ENCODE results near the gene LBR.

LBR gene

DNA sequence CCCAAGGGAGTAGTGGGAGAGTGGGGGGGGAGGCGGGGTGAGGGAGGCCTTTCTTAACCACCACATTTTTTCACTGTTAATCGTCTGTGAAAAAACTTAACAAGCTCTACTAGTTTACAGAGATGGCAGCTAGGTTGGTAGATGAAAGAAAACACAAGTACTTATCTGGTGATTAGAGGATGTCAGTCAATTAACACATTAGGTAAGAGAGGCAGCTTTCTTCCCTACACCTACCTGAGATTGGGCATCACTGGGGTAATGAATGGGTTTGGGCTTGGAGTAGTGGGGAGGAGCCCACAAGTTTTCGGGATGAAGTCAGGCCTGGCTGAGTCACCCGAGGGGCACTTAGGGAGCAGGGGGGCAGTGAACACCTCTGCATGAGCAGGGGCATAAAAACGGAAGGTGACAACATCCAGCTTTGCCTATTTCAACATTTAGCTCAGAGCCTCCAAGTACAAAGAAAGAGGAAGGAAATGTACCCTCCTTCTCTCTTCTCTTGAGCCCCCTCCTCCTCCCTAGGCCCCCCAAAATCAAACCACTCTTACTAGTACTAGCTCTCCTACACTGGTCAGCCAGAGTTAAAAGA, 2.5 kb downstream of the LBR start:
- H3K27ac ChIP-seq (replicated peaks; ENCODE audit: low read length): no peak overlapping the region
- peaks cover 3% of the 10 kb centered on the region for H3K79me1 ChIP-seq (ENCODE audit: low read depth, low read length)
- no peak overlapping the region for H3K23ac ChIP-seq (ENCODE audit: low read depth, low read length, poor library complexity)
- H2BK12ac ChIP-seq (ENCODE audit: low read length): no peak overlapping the region
- no peak overlapping the region for H2BK15ac ChIP-seq (ENCODE audit: low read length)
- H2BK5ac ChIP-seq (ENCODE audit: low read length): no peak overlapping the region
- no peak overlapping the region for H2AK5ac ChIP-seq (ENCODE audit: low read depth, low read length)
- WGBS, 2 donors (ENCODE audit: extremely low coverage in 2 of 2, insufficient read length in 2 of 2, insufficient replicate concordance in 1 of 2): no CpG with 5 or more reads among the region's 5 CpGs
- H3K36me3 ChIP-seq (replicated peaks in 1 of 2; ENCODE audit: control insufficient read depth in 2 of 2, insufficient read depth in 2 of 2, low read length in 2 of 2): peaks cover 3 to 35% of the 10 kb centered on the region in 2 donors
- no peak for DNase-seq (ENCODE audit: low spot score)
- H3K18ac ChIP-seq (ENCODE audit: low read length): no peak overlapping the region
- H2BK120ac ChIP-seq (ENCODE audit: low read depth, low read length): no peak overlapping the region
- no peak overlapping the region for H3K4me2 ChIP-seq (ENCODE audit: insufficient read depth, low read length, poor library complexity, severe bottlenecking)
- no peak overlapping the region for H3K4ac ChIP-seq (ENCODE audit: low read length)
- no peak overlapping the region for H4K8ac ChIP-seq (ENCODE audit: low read depth, low read length)
- no peak overlapping the region for H3K14ac ChIP-seq (ENCODE audit: low read length)
- H3K4me1 ChIP-seq (ENCODE audit: control insufficient read depth in 2 of 2, insufficient read depth in 1 of 2, low read depth in 1 of 2, low read length in 2 of 2): peaks cover 13 to 15% of the 10 kb centered on the region in 2 donors
- H3K9ac ChIP-seq (ENCODE audit: low read depth, low read length, poor library complexity): no peak overlapping the region
- H3K4me3 ChIP-seq (ENCODE audit: low read length in 2 of 2): peak overlapping the region in 1 of 2 donors; percentile 99
- no peak overlapping the region for H2AFZ ChIP-seq (ENCODE audit: low read length)
- no peak overlapping the region for H4K91ac ChIP-seq (ENCODE audit: low read depth, low read length, poor library complexity)
- no peaks in the 10 kb centered on the region for H3K27me3 ChIP-seq (ENCODE audit: control insufficient read depth in 3 of 3, insufficient read depth in 3 of 3, low read depth in 1 of 3, low read length in 3 of 3)
- H3K9me3 ChIP-seq (replicated peaks in 1 of 2; ENCODE audit: control insufficient read depth in 2 of 2, insufficient read depth in 1 of 2, low read depth in 1 of 2, low read length in 2 of 2): peaks cover under 1 to 1% of the 10 kb centered on the region in 2 donors

GRCh38 chr1:225424562-225425200, 3.2 kb downstream of the LBR start:
- H2BK15ac ChIP-seq (ENCODE audit: low read length): no peak overlapping the region
- no peak overlapping the region for H3K27ac ChIP-seq (replicated peaks; ENCODE audit: low read length)
- no peak overlapping the region for H2BK120ac ChIP-seq (ENCODE audit: low read depth, low read length)
- no peak overlapping the region for H2AFZ ChIP-seq (ENCODE audit: low read length)
- H3K18ac ChIP-seq (ENCODE audit: low read length): no peak overlapping the region
- H2AK5ac ChIP-seq (ENCODE audit: low read depth, low read length): no peak overlapping the region
- no peak overlapping the region for H3K9ac ChIP-seq (ENCODE audit: low read depth, low read length, poor library complexity)
- H3K23ac ChIP-seq (ENCODE audit: low read depth, low read length, poor library complexity): no peak overlapping the region
- H3K9me3 ChIP-seq (replicated peaks in 1 of 2; ENCODE audit: control insufficient read depth in 2 of 2, insufficient read depth in 1 of 2, low read depth in 1 of 2, low read length in 2 of 2): no peaks in the 10 kb centered on the region
- H3K4me1 ChIP-seq (ENCODE audit: control insufficient read depth in 2 of 2, insufficient read depth in 1 of 2, low read depth in 1 of 2, low read length in 2 of 2): peaks cover 13 to 15% of the 10 kb centered on the region in 2 donors
- no peak for DNase-seq (ENCODE audit: low spot score)
- H3K4me3 ChIP-seq (ENCODE audit: low read length in 2 of 2): no peak overlapping the region
- H2BK12ac ChIP-seq (ENCODE audit: low read length): no peak overlapping the region
- H3K27me3 ChIP-seq (ENCODE audit: control insufficient read depth in 3 of 3, insufficient read depth in 3 of 3, low read depth in 1 of 3, low read length in 3 of 3): no peaks in the 10 kb centered on the region
- H4K8ac ChIP-seq (ENCODE audit: low read depth, low read length): no peak overlapping the region
- no peak overlapping the region for H2BK5ac ChIP-seq (ENCODE audit: low read length)
- H3K36me3 ChIP-seq (replicated peaks in 1 of 2; ENCODE audit: control insufficient read depth in 2 of 2, insufficient read depth in 2 of 2, low read length in 2 of 2): peaks cover 3 to 41% of the 10 kb centered on the region in 2 donors
- H3K14ac ChIP-seq (ENCODE audit: low read length): no peak overlapping the region
- no peak overlapping the region for H3K4ac ChIP-seq (ENCODE audit: low read length)
- WGBS, 2 donors (ENCODE audit: extremely low coverage in 2 of 2, insufficient read length in 2 of 2, insufficient replicate concordance in 1 of 2): no CpG with 5 or more reads among the region's 6 CpGs
- H3K79me1 ChIP-seq (ENCODE audit: low read depth, low read length): peaks cover 3% of the 10 kb centered on the region
- H3K4me2 ChIP-seq (ENCODE audit: insufficient read depth, low read length, poor library complexity, severe bottlenecking): no peak overlapping the region
- no peak overlapping the region for H4K91ac ChIP-seq (ENCODE audit: low read depth, low read length, poor library complexity)

- H2BK5ac ChIP-seq (ENCODE audit: low read length): no peak overlapping the region
- no peaks in the 10 kb centered on the region for H3K9me3 ChIP-seq (replicated peaks in 1 of 2; ENCODE audit: control insufficient read depth in 2 of 2, insufficient read depth in 1 of 2, low read depth in 1 of 2, low read length in 2 of 2)
- no peak overlapping the region for H3K18ac ChIP-seq (ENCODE audit: low read length)
- H3K23ac ChIP-seq (ENCODE audit: low read depth, low read length, poor library complexity): no peak overlapping the region
- no peak overlapping the region for H2BK120ac ChIP-seq (ENCODE audit: low read depth, low read length)
- no peak overlapping the region for H3K4me2 ChIP-seq (ENCODE audit: insufficient read depth, low read length, poor library complexity, severe bottlenecking)
- no peak for DNase-seq (ENCODE audit: low spot score)
- H3K79me1 ChIP-seq (ENCODE audit: low read depth, low read length): peaks cover 3% of the 10 kb centered on the region
- no peaks in the 10 kb centered on the region for H3K27me3 ChIP-seq (ENCODE audit: control insufficient read depth in 3 of 3, insufficient read depth in 3 of 3, low read depth in 1 of 3, low read length in 3 of 3)
- H2BK15ac ChIP-seq (ENCODE audit: low read length): no peak overlapping the region
- H3K9ac ChIP-seq (ENCODE audit: low read depth, low read length, poor library complexity): no peak overlapping the region
- H3K4me1 ChIP-seq (ENCODE audit: control insufficient read depth in 2 of 2, insufficient read depth in 1 of 2, low read depth in 1 of 2, low read length in 2 of 2): peaks cover 13 to 15% of the 10 kb centered on the region in 2 donors
- H3K36me3 ChIP-seq (replicated peaks in 1 of 2; ENCODE audit: control insufficient read depth in 2 of 2, insufficient read depth in 2 of 2, low read length in 2 of 2): peaks cover 9 to 53% of the 10 kb centered on the region in 2 donors
- H3K4me3 ChIP-seq (ENCODE audit: low read length in 2 of 2): no peak overlapping the region
- H2BK12ac ChIP-seq (ENCODE audit: low read length): no peak overlapping the region
- no peak overlapping the region for H4K8ac ChIP-seq (ENCODE audit: low read depth, low read length)
- H3K27ac ChIP-seq (replicated peaks; ENCODE audit: low read length): no peak overlapping the region
- H3K14ac ChIP-seq (ENCODE audit: low read length): no peak overlapping the region
- H4K91ac ChIP-seq (ENCODE audit: low read depth, low read length, poor library complexity): no peak overlapping the region
- no peak overlapping the region for H2AFZ ChIP-seq (ENCODE audit: low read length)
- H3K4ac ChIP-seq (ENCODE audit: low read length): no peak overlapping the region
- H2AK5ac ChIP-seq (ENCODE audit: low read depth, low read length): no peak overlapping the region
- WGBS, 2 donors (ENCODE audit: extremely low coverage in 2 of 2, insufficient read length in 2 of 2, insufficient replicate concordance in 1 of 2): no CpG with 5 or more reads among the region's 2 CpGs
These were observed 4.4 kb downstream of the LBR start for GRCh38 chr1:225423518-225423855.

DNA sequence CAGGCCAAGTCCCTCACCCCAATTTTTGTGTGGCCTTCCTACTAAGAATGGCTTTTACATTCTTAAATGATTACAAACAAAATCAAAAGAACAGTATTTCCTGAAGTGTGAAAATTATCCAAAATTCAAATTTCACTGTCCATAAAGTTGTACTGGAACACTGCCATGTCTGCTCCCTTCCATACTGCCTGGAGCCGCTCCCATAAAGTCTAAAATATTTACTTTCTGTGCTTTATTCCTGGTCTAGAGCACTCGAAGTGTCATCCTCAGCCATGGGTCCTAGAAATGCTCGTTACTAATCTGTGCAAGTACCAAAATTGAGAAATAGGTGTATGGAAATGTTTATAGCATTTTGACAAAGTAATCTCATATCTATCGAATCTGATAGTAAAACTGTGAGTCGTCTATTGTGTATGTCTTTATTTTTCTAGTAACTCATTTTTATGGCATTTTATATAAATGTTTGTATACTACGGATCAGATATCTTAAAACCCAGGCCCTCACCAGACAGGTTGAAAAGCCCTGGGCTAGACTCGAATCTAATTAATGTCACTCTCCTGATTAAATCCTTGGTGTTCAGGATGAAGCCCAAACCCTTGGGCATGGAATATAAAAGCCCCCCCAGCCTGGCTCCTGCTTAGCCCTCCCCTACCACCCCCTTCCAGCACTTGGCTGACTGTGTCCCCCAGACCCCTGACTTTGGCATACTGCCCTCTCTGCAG, 4.9 kb downstream of the LBR start:
- Histone ChIP-seq H3K4me2 (ENCODE audit: insufficient read depth, low read length, poor library complexity, severe bottlenecking) (no peak overlapping the region), H4K91ac (ENCODE audit: low read depth, low read length, poor library complexity) (no peak overlapping the region), H4K8ac (ENCODE audit: low read depth, low read length) (no peak overlapping the region), H2BK5ac (ENCODE audit: low read length) (no peak overlapping the region), H3K23ac (ENCODE audit: low read depth, low read length, poor library complexity) (no peak overlapping the region), H2BK120ac (ENCODE audit: low read depth, low read length) (no peak overlapping the region), H2AK5ac (ENCODE audit: low read depth, low read length) (no peak overlapping the region), H3K4me1 (ENCODE audit: control insufficient read depth in 2 of 2, insufficient read depth in 1 of 2, low read depth in 1 of 2, low read length in 2 of 2) (peaks cover 13 to 15% of the 10 kb centered on the region in 2 donors), H3K36me3 (replicated peaks in 1 of 2; ENCODE audit: control insufficient read depth in 2 of 2, insufficient read depth in 2 of 2, low read length in 2 of 2) (peaks cover 10 to 58% of the 10 kb centered on the region in 2 donors), H3K4me3 (ENCODE audit: low read length in 2 of 2) (no peak overlapping the region), H3K27ac (replicated peaks; ENCODE audit: low read length) (no peak overlapping the region), H2BK15ac (ENCODE audit: low read length) (no peak overlapping the region), H3K18ac (ENCODE audit: low read length) (no peak overlapping the region), H2AFZ (ENCODE audit: low read length) (no peak overlapping the region), H3K14ac (ENCODE audit: low read length) (no peak overlapping the region), H3K9ac (ENCODE audit: low read depth, low read length, poor library complexity) (no peak overlapping the region), H2BK12ac (ENCODE audit: low read length) (no peak overlapping the region), H3K27me3 (ENCODE audit: control insufficient read depth in 3 of 3, insufficient read depth in 3 of 3, low read depth in 1 of 3, low read length in 3 of 3) (no peaks in the 10 kb centered on the region), H3K4ac (ENCODE audit: low read length) (no peak overlapping the region), H3K79me1 (ENCODE audit: low read depth, low read length) (peaks cover 3% of the 10 kb centered on the region), H3K9me3 (replicated peaks in 1 of 2; ENCODE audit: control insufficient read depth in 2 of 2, insufficient read depth in 1 of 2, low read depth in 1 of 2, low read length in 2 of 2) (no peaks in the 10 kb centered on the region)
- WGBS, 2 donors (ENCODE audit: extremely low coverage in 2 of 2, insufficient read length in 2 of 2, insufficient replicate concordance in 1 of 2): no CpG with 5 or more reads among the region's 7 CpGs
- DNase-seq (ENCODE audit: low spot score): no peak
